ENCODE data around the gene BCLAF1. TPM values are rescaled to one million over a fixed set of nuclear protein-coding genes. Genes with fewer than 3 reads are reported as not detected.

BCLAF1 gene
- total RNA-seq, 1 donor: 124 TPM

GRCh38 chr6:136208783-136209182 lies 80.9 kb downstream of the BCLAF1 start:
- Histone ChIP-seq H3K36me3 (ENCODE audit: insufficient read depth, low read length) (no peaks in the 10 kb centered on the region), H3K4me2 (ENCODE audit: insufficient read depth, low read length) (no peak overlapping the region), H3K27ac (ENCODE audit: low read depth, low read length) (no peak overlapping the region), H3K79me2 (ENCODE audit: insufficient read depth, low read length) (no peaks in the 10 kb centered on the region), H2AFZ (ENCODE audit: low read length) (no peak overlapping the region), H3K4me1 (ENCODE audit: insufficient read depth, low read length) (no peaks in the 10 kb centered on the region), H3K4me3 (ENCODE audit: insufficient read depth, low read length) (no peak overlapping the region), H3K27me3 (ENCODE audit: insufficient read depth, low read length) (no peaks in the 10 kb centered on the region), H3K9me3 (ENCODE audit: low read depth, low read length) (no peaks in the 10 kb centered on the region), H4K20me1 (ENCODE audit: insufficient read depth, low read length) (no peaks in the 10 kb centered on the region)
- DNase-seq (ENCODE audit: insufficient read length, low spot score, missing footprints): no peak
- TF ChIP-seq CTCF (IDR thresholded peaks at IDR 0.05; ENCODE audit: extremely low read depth, low read depth, low read length): no peak

Small RNAs within 50 kb of the gene (small RNA-seq; reads per million reads assigned to genes)
- gene AL023284.1: not detected

Other genes starting within 250 kb of the BCLAF1 start
- gene MTFR2, start 39.5 kb downstream of the BCLAF1 start, total RNA-seq: 0.72 and 1.5 TPM in 2 replicates

Data from osteoblast (primary cell).